HG03378 (cell line): ENCODE data around the gene SMIM8.

Source experiments
- ATAC-seq: cut with Tn5 transposase; IDR thresholded peaks from one replicate; pipeline ENCODE4 v1.9.1; 2021; ENCODE audit warnings: mild to moderate bottlenecking, moderate library complexity; ENCODE audit not compliant: unreplicated experiment

Gene SMIM8

DNA sequence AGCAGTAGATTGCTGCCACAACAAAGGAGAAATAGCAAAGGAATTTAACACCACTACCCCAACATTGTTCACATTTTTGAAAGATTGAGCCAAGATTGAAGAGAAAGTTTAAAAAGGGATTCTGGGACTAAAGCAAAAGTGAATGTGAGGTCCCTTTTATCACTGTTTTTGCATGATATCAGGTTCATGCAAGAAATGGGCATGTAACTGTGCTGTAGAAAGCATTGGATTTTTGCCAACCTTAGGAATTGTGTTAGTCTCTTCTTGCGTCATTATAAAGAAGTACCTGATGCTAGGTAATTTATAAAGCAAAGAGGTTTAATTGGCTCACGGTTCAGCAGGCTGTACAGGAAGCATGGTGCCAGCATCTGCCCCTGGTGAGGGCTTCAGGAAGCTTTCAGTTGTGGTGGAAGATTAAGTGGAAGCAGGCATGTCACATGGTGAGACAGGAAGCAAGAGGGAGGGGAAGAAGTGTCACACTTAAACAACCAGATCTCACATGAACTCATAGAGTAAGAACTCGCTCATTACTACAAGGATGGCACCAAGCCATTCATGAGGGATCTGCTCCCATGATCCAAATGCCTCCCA is 11.3 kb downstream of the SMIM8 start:
- ATAC-seq: no peak

DNA sequence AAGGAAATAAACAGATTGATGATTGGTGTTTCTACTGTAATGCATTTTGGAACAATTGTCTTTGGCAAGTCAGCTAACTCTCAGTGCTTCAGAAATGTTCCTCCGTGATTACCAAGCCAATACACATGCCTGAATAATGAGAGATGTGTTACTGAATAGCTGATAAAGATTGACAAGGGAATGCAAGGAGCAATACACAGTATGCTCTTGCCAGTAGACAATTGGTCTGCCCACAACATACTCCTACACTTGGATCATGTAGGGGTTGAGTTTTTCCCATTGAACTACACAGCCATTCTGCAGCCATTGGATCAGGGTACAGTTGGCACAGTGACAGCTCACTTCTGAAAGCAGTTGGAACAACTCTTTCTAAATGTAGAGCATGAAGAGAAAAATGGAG is 12.3 kb downstream of the SMIM8 start:
- no peak for ATAC-seq

DNA sequence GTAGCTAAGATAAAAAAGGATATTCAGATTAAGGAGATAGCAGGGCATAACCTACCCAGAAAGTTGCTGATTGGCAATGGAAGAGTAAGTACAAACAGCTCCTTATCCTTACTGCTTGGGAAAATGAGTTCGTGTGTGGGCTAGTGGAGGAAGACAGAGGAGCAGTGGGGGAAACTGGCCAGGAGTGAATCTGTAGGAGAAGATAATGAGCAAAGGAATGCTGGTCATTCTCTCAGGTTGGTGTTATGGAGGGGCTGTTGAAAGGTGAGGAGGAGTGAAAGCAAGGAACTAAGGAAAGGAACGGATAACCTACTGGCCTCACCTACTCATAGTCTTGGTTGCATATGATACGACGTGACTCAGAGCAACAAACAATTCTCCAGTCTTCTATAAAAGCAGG is 14.0 kb downstream of the SMIM8 start:
- no peak for ATAC-seq

DNA sequence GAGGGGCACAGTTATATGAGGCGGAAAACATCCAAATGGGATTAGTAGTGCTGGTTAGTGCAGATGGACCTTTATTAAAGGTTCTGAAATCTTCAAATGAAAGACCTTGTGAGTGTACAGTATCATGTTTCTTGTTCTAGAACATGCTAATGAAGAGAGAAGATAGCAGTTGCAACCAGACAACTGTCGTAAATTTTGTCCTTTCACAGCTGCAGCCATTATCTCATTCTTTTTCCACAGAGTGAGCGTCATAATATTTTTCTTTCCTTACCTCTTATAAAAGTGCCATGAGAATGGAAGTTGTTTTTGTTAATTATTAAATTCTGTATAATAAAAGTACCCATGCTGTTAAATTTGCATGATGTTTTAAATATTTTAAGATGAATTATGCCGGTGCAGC is 17.8 kb downstream of the SMIM8 start:
- ATAC-seq: no peak

DNA sequence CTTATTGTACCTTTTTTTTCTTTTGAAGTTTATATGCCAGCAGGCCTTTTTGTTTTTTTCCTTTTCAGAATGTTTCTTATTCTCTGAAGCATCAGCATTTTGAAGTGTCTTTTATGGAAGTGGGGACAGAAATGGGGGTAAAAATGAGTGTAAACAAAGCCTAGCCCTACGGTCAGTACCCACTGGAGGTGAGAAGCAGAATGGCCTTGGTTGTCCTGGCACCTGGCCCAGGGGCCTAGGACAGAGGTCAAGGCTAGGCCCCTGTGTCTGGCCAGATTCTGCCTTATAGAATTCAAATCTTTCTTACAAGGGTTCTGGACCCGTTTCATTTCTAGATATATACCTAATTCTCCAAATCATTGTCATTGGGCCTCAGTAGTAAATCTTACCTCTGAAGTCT is 18.8 kb downstream of the SMIM8 start:
- no peak for ATAC-seq

DNA sequence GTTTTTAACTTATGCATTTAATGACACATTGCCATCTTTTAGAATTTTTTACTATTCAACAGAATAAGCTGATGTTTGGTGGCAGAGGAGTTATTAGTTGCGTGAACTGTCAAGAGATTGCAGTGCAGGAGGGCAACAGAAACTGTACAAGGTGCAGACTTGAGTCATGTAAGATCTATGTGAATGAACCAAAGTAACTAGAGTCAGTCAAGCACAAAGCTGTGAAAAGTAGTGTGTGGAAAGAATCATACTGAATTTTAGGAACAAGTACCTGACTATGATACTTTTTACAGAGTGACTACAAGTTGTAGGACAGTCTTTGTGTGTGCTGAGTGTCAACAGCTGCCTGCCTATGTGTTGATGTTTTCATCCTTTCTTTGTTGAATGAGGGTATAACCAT is 19.5 kb downstream of the SMIM8 start:
- ATAC-seq: peak; percentile 98

DNA sequence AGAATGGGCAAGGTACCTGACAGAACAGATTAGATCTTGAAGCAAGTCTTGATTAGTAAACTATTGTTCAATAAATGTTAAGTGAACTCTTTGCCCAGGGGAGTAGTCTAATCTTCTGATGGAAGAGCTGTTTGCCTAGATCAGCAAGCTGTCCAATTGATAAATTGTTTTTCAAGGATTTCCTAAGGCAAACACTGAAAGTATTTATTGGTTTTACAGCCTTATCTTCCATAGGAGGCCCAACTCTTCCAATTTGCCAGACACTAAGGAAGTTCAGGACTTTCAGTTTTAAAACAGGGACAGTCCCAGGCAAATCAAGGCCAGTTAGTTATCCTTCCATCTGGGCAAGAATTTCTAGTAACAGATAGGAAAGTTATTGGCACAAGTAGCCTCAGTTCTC is 20.4 kb downstream of the SMIM8 start:
- no peak for ATAC-seq

DNA sequence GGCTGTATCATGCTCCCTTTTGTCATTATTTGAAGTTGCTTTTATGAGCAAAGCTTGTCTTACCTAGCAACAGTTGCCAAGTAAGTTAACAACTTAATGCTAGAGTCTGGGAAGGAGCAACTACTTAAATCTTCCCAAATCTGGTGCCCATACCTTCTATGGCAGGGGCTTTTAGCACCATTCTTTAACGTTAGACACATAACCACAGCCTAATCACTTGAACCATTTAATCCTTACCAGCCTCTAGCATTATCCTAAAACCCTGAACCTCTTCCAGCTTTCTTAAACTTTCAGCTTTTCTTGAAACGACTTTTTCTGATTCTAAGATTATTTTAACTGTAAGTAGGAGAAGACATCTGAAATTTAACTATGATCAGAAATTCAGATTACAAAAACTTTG is 22.3 kb downstream of the SMIM8 start, which contains the start of gene C6orf163:
C6orf163 (plus strand) TSS at position 83 of the 400 bp plus-strand sequence; CDS start at position 370, 287 bp downstream.
- ATAC-seq: no peak

DNA sequence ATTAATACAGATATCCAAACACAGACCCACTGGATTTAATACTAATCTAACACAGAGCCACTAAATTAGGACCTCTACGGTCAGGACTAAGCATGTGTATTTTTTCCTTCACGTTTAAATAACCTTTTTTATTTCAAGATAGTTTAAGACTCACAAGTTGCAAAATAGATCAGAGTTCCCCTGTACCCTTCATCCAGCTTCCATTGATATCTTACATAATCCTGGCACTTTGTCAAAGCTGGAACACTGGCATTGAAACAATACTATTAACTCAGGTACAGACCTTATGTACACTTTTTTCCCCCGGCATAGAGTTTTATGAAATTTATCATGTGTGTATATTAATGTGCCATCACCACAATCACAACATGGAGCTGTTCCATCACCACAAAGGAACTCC is 24.3 kb downstream of the SMIM8 start:
- no peak for ATAC-seq

DNA sequence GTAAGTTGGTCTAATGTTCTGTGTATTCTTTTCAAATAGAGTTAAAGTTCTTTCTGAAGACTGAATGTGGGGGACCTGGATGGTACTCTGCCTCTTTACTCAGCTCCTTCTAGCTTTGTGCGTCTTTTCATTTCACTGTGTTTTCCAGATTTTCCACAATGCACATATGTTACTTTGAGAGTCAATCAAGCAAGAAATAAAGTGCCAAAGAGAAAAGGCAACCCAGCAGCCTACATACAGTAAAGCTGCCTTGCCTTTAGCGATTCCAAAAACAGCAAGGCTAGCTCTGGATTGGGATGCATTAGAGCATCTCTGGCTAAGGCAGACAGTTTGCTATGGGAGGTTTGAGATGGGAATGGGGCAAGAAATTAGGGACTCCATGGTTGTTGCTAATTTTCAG is 27.5 kb downstream of the SMIM8 start:
- ATAC-seq: no peak

DNA sequence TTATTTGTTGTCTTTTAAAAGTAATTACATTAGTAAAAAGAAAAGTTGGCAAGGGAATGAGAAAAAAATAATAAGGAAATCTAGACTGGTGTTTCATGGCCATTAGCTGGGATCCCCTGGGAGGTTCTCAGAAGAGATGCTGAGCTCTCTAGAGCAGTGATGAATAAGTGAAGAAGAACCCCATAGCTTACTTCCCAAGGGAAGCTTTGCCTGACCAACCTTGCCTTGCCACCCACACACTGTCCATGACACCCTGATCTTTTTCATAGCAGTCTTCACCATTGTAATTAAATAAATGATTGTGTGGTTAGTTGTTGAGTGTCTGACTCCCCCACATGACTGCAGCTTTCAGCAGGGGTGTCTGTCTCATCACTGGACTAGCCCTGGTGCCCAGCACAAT is 28.1 kb downstream of the SMIM8 start:
- no peak for ATAC-seq

DNA sequence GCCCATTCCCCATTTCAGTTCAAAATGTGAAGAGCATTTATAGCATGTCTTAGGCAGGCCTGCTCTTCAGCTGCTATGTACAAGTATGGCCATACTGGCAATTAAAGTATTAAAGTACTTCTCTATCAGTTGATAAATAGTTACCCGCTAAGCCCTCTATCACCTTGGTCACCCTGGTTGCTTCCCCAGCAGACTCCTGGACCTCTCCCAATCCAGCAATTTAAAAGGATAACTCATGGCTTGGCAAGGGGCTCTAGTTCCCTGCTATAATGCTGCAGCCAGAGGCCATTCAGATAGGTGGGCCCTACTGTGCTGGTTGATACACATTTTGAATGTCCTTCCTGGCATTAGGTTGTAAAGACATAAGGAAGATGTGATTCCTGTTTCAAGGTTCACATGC is 29.2 kb downstream of the SMIM8 start:
- no peak for ATAC-seq

DNA sequence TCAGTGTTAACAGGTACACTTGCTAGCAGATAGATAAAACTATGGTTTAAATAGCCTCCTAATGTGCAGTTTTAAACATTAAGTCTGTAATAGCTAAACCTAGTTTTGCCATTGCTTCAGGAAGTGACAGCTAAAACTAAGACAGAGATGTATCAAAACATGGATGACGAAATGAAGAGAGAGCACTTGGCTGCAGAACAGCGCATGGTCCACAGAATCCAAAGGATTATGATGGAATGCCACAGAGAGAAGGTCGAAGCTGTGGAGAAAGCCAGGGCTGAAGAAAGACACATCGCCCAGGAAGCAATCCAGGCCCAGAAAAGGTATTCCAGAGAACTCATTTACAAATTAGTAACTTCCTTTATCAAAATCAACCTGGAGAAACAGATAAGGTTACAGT is 33.8 kb downstream of the SMIM8 start:
- ATAC-seq: no peak

DNA sequence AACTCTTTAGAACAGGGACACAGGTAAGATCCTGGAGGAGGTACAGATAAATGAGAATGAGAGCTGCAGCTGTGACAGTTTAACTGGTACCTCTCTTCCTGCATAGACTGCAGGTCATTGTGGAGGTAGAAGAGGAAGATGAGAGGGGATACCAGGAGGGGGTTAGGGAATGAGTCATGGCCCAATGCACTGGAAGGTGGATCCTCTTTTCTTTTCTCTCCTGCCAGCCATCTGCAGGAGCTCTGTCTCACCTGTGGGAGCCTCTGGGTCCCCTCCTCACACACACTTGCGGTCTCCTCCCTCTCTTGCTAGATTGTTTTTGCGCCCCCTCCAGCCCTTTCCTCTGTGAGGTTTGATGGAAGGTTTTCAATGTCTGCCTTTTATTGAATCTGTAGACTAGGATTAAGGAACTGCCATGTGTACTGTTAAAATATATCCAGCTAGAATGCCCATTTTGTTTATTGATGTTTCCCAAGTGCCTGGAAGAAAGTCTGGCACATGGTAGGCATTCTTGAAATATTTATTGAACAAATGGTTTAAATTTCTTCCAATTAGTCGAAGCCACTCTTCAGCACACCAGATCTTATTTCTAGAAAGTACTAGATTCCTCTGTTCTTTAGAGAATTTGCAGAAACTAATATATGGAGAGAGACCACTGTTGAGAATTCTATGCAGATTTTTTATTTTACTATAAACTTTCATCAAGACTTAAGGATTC is 35.2 kb downstream of the SMIM8 start:
- ATAC-seq: no peak

DNA sequence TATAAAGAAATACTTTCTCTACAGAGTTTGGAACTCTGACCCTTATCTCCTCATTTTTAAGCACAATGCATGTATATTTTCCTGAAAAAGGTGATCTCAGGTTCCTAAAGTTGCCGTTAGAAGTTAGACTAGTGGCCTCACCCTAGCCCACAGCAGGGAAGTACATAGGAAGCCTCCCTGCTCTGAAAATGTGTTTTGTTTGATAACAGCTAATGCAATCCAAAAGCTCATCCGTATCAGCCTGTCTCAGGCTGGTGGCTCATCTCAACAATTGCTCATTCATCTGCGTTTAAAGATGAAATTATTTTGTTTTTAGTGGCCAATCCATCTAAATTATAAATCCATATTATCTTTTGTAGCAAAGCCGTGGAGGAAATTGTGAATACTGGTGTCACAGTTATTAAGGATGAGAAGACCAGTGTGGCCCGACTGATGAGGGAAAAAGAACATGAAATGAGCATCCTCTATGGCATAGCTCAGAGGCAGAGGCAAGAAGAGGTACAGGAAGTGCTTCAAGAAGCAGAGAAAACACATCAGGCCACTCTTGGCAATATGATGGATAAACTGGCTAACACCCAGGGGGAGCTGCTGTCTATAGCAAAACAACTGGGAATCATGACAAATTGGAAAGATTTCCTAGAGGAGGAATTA is 42.3 kb downstream of the SMIM8 start:
- no peak for ATAC-seq

DNA sequence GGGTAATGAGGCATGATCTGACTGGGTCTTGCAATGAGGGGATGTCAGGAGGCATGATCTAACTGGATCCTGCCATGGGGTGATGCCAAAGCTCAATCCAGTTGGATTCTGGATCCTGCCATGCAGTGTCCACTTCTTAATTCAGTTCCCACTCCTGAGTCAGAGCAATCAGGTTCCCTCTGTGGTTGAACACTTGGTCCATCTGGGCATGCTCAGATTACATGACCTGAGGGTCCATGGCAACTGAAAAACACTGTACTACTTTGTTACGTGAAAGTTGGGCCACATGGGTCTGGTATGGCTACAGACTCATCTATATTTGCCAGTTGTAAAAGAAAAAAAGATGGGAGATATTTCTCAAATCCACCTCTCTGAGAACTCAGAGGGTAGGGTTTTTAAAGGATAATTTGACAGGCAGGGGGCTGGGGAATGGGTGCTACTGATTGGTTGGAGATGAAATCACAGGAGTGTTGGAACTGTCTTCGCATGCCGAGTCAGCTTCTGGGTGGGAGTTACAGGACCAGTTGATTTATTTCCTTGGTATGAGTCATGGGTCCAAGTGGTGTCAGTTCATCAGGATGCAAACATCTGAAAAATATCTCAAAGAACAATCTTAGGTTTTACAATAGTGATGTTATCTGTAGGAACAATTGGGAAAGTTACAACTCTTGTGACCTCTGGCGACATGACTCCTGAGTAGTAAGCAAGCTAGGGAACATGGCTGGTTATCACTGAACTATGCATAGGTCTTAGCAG is 43.9 kb downstream of the SMIM8 start:
- ATAC-seq: no peak

DNA sequence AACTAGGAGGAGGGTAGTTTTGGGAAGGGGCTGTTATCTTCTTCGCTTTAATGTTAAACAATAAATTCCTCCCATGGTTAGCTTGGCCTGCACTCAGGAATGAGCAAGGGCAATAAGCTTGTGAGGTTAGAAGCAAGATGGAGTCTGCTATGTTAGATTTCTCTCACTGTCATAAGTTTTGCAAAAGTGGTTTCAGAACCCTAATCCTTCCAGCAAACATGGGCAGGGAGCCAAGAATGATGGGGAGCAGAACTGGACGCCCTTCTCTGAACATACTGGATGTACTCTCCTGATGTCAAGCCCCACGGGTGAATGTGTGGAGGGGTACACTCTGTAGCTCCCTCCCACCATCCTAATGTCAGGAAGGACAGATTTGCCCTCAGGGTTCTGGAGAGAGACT is 44.5 kb downstream of the SMIM8 start:
- no peak for ATAC-seq

DNA sequence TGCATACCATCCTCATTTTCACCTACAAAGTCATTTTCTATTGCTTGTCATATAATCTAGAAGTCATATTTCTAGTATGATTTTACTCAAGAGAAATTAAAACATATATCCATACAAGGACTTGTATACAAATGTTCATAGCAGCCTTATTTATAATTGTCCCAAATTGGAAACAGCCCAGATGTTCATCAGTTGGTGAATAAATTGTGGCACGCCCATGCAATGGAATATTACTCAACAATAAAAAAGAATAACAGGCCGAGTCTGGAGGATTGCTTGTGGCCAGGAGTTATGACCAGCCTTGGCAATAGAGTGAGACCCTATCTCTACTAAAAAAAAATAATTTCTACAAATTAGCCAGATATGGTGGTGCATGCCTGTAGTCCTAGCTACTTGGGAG is 51.0 kb downstream of the SMIM8 start:
- ATAC-seq: no peak

DNA sequence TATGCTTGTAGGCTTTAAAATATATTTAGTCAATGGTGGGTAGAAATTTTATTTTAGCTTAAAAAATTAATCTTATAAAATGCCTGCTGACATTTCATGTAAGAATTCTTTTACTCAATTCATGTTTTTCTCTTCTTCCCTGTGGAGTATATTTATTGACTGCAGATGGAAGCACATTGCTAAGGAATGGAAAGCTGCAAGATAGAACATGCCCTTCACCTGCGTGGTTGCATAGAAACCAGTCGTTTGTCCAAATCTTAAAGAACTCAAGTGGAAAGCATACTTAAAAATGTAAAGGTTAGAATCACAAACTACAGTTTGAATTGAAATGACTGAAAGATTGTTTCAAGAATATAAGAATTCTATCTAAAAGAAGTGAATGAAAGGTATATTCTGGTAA is 52.9 kb downstream of the SMIM8 start:
- ATAC-seq: no peak

DNA sequence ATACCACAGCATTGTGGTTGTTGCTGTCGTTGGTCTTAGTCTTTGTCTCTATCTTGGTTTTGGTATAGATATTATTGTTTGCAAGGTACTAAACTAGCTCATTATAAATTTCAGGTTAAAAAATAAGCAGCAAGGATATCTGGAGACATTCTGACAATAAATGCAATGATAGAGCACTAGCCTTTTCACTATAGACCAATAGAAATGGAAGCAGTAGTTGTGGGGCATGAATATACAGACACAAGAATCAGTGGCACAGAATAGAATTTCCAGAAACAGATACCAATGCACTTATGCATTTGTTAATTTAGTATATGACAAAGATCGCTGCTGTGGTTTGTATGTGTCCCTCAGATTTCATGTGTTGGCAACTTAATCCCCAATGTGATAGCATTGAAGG is 54.3 kb downstream of the SMIM8 start:
- ATAC-seq: no peak

DNA sequence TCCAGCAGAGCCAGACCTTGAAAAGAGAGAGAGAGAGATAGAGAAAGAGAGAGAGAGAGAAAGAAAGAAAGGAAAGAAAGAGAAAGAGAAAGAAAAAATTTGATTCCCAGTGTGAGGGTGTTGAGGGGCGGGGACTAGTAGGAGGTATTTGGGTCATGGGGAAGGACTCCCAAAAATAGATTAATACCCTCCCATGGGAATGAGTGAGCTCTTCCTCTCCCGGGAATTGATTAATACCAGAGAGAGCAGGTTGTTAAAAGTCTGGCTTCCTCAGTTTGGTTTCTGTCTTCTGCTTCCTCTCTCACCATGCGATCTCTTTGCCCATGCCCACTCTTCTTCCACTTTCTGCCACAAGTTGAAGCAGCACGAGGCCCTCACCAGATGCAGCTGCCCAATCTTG is 56.6 kb downstream of the SMIM8 start:
- no peak for ATAC-seq

DNA sequence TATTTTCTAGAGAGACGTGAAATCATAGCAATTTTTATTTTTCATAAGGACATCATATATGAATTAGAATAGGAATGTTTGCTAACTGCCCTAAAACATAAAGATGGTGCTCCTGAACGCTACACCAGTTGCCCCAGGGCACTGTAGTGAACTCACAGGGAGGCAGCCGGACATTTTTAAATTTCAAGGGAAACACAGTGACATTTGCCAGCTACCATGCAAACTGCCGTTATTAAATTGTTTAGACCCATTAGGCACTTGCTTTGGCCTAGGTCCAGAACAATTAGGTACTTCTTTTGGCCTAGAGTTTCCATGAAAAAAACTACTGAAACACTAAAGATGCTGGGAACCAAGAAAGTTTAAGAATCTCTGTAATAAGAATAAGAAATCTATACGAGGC is 60.5 kb downstream of the SMIM8 start:
- ATAC-seq: no peak
